ENCODE measurements around the gene ZC3H12C.

DNA sequence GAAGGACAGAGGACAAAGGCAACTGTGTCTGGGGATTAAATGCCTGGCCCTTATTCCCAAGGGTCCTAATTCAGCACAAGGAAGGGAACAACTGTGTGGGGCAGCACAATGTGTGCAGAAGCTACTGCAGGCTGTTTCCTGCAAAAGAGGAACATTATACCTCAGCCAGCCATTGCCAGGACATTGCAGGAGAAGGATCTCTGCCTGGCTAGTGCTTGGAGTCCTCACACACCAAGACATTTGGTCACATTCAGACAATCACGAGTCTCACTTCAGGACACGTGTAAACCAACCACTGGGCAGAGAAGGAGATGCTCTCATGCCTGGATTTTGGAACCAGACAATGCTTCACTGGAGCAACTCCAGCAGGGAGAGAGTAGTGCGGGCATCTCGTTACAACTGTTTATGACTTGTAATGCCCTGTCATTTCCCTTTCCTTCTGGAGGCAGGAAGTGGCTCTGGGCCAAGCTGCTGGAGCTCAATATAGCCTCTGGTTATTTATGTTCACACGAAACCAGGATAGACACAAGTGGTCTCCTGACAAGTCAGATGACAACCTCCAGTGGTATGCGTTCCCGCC lies 23.9 kb upstream of the ZC3H12C start:
- TF ChIP-seq, protein P1, sequence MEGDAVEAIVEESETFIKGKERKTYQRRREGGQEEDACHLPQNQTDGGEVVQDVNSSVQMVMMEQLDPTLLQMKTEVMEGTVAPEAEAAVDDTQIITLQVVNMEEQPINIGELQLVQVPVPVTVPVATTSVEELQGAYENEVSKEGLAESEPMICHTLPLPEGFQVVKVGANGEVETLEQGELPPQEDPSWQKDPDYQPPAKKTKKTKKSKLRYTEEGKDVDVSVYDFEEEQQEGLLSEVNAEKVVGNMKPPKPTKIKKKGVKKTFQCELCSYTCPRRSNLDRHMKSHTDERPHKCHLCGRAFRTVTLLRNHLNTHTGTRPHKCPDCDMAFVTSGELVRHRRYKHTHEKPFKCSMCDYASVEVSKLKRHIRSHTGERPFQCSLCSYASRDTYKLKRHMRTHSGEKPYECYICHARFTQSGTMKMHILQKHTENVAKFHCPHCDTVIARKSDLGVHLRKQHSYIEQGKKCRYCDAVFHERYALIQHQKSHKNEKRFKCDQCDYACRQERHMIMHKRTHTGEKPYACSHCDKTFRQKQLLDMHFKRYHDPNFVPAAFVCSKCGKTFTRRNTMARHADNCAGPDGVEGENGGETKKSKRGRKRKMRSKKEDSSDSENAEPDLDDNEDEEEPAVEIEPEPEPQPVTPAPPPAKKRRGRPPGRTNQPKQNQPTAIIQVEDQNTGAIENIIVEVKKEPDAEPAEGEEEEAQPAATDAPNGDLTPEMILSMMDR (conservative IDR thresholded peaks at IDR 0.05 in 1 of 2, IDR thresholded peaks at IDR 0.05 in 1 of 2; ENCODE audit: extremely low read depth in 1 of 2, insufficient read depth in 1 of 2, low read depth in 1 of 2, low read length in 2 of 2), result no peak
- TF ChIP-seq EZH2 (IDR thresholded peaks at IDR 0.05; ENCODE audit: borderline replicate concordance, low read length), result no peak

All from mammary epithelial cell (primary cell).